ENCODE measurements around the gene SHLD1.

DNA sequence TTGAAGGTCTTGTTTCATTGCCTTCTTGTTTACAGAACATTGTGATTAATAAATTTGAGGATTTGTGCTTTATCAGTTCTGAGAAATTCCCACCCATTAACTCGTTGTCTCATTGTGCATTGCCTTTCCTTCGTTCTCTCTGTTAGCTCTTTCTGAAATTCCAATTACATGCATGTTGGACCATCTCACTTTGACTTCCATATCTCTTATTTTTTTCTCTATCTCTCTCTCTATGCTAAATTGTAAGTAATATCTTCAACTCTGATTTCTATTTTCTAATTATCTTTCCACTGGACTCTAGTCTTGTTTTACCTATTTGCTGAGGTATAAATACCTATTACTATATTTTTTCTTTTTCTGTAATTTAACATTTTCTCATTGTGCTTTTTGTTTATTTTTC, 92.3 kb downstream of the SHLD1 start:
- TF ChIP-seq, protein P1, sequence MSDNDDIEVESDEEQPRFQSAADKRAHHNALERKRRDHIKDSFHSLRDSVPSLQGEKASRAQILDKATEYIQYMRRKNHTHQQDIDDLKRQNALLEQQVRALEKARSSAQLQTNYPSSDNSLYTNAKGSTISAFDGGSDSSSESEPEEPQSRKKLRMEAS (IDR thresholded peaks at IDR 0.05; ENCODE audit: insufficient read depth, insufficient read length): no peak
- TF ChIP-seq, protein P2, sequence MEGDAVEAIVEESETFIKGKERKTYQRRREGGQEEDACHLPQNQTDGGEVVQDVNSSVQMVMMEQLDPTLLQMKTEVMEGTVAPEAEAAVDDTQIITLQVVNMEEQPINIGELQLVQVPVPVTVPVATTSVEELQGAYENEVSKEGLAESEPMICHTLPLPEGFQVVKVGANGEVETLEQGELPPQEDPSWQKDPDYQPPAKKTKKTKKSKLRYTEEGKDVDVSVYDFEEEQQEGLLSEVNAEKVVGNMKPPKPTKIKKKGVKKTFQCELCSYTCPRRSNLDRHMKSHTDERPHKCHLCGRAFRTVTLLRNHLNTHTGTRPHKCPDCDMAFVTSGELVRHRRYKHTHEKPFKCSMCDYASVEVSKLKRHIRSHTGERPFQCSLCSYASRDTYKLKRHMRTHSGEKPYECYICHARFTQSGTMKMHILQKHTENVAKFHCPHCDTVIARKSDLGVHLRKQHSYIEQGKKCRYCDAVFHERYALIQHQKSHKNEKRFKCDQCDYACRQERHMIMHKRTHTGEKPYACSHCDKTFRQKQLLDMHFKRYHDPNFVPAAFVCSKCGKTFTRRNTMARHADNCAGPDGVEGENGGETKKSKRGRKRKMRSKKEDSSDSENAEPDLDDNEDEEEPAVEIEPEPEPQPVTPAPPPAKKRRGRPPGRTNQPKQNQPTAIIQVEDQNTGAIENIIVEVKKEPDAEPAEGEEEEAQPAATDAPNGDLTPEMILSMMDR (IDR thresholded peaks at IDR 0.05; ENCODE audit: extremely low read depth in 1 of 2, insufficient read depth in 1 of 2, low read depth in 1 of 2, low read length in 2 of 2): no peak
- TF ChIP-seq POLR2AphosphoS5 (IDR thresholded peaks at IDR 0.05; ENCODE audit: insufficient read depth, low read depth, low read length) (no peak), JUN (IDR thresholded peaks at IDR 0.05; ENCODE audit: borderline replicate concordance, insufficient read depth, insufficient read length, low read depth) (no peak)
